Karpas-422 (cell line): ENCODE measurements around the gene ARHGAP4. TPM values are rescaled to one million over a fixed set of nuclear protein-coding genes. Genes with fewer than 3 reads are reported as not detected.

ENCODE experiments used
- DNase-seq: peaks from one replicate; pipeline ENCODE4 v3.0.0-alpha.2; 2015
- H2AFZ ChIP-seq: fragments of 200-600 bp; sonication (generic); 2 replicates; pipeline ENCODE4 v1.6.1; 2014; ENCODE audit warnings: antibody characterized with exemption, low read length, mixed read lengths
- H3K27ac ChIP-seq: fragments of 200-600 bp; sonication (generic); 2 replicates; pipeline ENCODE4 v1.5.1; 2014; ENCODE audit warnings: mild to moderate bottlenecking, low read length, moderate library complexity
- H3K27me3 ChIP-seq: fragments of 200-600 bp; sonication (generic); 2 replicates; pipeline ENCODE4 v1.6.1; 2014; ENCODE audit warnings: low read length, mixed read lengths
- H3K36me3 ChIP-seq: fragments of 200-600 bp; sonication (generic); 2 replicates; pipeline ENCODE4 v1.6.1; 2014; ENCODE audit warnings: low read length, mixed read lengths; ENCODE audit not compliant: insufficient read depth
- H3K4me1 ChIP-seq: fragments of 200-600 bp; sonication (generic); 2 replicates; pipeline ENCODE4 v1.6.1; 2014; ENCODE audit warnings: mild to moderate bottlenecking, low read length, mixed read lengths
- H3K4me2 ChIP-seq: fragments of 200-600 bp; sonication (generic); 2 replicates; pipeline ENCODE4 v1.6.1; 2014; ENCODE audit warnings: low read length, low read depth, mild to moderate bottlenecking; ENCODE audit not compliant: poor library complexity, severe bottlenecking
- H3K4me3 ChIP-seq: fragments of 200-600 bp; sonication (generic); 2 replicates; pipeline ENCODE4 v1.5.1; 2014; ENCODE audit warnings: mild to moderate bottlenecking, antibody characterized with exemption, low read length, mixed read lengths
- H3K79me2 ChIP-seq: fragments of 200-600 bp; sonication (generic); 2 replicates; pipeline ENCODE4 v1.6.1; 2014; ENCODE audit warnings: mild to moderate bottlenecking, low read length, mixed read lengths
- H3K9ac ChIP-seq: fragments of 200-600 bp; sonication (generic); 2 replicates; pipeline ENCODE4 v1.6.0; 2014; ENCODE audit warnings: low read length
- H3K9me2 ChIP-seq: fragments of 200-600 bp; sonication (generic), shearing (Covaris generic); replicated peaks from 2 replicates; pipeline ENCODE4 v1.6.0; 2014; ENCODE audit warnings: mild to moderate bottlenecking, low read length, moderate library complexity; ENCODE audit not compliant: insufficient read depth
- H3K9me3 ChIP-seq: fragments of 300-700, 200-600 bp; sonication (generic); 2 replicates; pipeline ENCODE4 v1.6.1; 2014; ENCODE audit warnings: low read length, mixed read lengths
- H4K20me1 ChIP-seq: fragments of 200-600 bp; sonication (generic); 2 replicates; pipeline ENCODE4 v1.6.1; 2014; ENCODE audit warnings: mild to moderate bottlenecking, antibody characterized with exemption, low read length, low read depth; ENCODE audit not compliant: insufficient read depth
- total RNA-seq: library from RNA; depleted of rRNA; stranded (reverse); fragments of >200 nt; shearing (Covaris generic); gene quantifications from 2 replicates; pipeline ENCODE4 v1.2.3, GENCODE V29; 2014; ENCODE audit warnings: low replicate concordance

ARHGAP4 gene
- total RNA-seq, 1 experiment from 2014 or later: 104 TPM

DNA sequence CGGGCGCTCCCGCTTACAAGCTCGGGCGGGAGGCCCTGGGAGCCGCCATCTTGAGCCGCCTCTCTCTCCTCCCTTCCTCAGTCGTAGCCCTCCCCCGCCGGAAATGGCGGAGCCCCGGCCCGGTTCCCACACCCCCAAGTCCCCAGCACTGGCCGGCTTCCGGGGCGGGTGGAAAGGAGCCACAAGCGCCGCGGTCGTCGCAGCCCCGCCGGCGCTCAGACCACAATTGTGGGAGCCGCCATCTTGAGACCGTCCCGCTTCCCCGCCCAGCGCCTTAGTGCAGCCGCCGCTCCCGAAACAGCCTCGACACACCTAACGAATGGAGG lies 45.0 kb upstream of the ARHGAP4 start:
- DNase-seq: peak; percentile 94
- H3K36me3 ChIP-seq: no peaks in the 10 kb centered on the region
- peak overlapping the region; percentile 97 for H3K9ac ChIP-seq
- peaks cover 39% of the 10 kb centered on the region for H3K79me2 ChIP-seq
- H3K27ac ChIP-seq: peak overlapping the region; percentile 95
- H2AFZ ChIP-seq: no peak overlapping the region
- H3K4me1 ChIP-seq: peaks cover 43% of the 10 kb centered on the region
- no peaks in the 10 kb centered on the region for H3K9me3 ChIP-seq
- peak overlapping the region; percentile 87 for H3K4me3 ChIP-seq
- no peaks in the 10 kb centered on the region for H3K9me2 ChIP-seq
- H3K27me3 ChIP-seq: no peaks in the 10 kb centered on the region
- peak overlapping the region; percentile 90 for H3K4me2 ChIP-seq
- no peaks in the 10 kb centered on the region for H4K20me1 ChIP-seq

DNA sequence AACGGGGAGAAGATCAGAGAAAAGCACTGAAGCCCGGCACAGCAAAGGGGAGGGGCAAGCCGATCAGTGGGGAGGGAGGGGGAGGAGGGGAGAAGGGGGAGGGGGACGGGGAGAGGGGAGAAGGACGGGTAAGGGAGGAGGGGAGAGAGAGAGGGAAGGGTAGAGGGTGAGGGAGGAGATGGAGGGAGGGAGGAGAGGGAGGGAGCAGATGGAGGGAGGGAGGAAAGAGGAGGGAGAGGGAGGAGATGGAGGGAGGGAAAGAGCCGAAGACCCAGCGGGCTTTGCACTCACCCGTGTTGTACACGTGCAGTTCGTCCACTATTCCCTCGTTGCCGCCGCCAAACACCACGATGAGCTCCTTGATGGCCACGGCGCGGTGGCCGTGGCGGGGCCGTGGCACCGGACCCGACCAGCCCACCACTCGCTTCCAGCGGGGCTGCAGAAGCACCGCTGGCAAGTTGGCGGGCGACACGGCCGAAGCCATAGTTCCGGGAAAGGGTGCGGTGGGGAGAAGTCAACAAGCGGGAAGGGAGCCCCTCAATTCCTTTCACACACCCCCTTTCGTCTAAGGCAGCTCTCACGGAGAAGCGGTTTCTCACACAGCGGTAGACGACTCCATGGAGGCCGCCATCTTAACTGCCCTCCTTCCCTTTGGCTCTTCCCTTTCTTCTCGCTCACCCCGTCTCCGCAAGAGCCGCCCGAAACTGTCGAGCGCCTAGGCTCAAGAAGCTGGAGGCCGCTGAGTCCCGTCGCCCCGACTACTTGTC lies 44.5 kb upstream of the ARHGAP4 start:
- Histone ChIP-seq H3K9me2 (no peaks in the 10 kb centered on the region), H2AFZ (no peak overlapping the region), H3K4me2 (peak overlapping the region; percentile 90), H3K9me3 (no peaks in the 10 kb centered on the region), H3K9ac (peak overlapping the region; percentile 97), H3K4me1 (peaks cover 43% of the 10 kb centered on the region), H3K4me3 (peak overlapping the region; percentile 87), H3K27ac (peak overlapping the region; percentile 95), H3K36me3 (no peaks in the 10 kb centered on the region), H4K20me1 (no peaks in the 10 kb centered on the region), H3K79me2 (peaks cover 44% of the 10 kb centered on the region), H3K27me3 (no peaks in the 10 kb centered on the region)
- DNase-seq: peak; percentile 77

DNA sequence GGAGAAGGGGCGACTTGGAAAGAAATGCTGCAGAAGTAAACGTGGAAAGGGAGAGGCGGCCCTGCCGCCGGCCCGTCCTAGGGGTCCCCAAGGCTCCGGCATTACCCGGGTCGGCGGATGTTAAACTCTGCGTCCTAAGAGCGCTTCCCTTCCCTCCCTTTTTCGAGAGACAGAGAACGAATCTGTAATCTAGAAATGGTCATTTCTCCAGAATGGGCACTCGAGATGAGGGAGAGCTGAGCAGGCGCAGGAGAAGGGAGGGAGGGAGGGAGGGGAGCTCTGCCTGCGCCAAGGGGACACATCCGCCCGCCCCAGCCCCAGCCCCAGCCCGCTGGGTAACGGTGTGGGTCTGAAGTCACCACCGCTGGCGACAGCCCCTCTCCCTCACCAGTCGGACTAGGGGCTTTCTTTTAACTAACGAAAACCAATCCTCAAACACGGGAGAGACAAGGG lies 43.9 kb upstream of the ARHGAP4 start:
- peaks cover 43% of the 10 kb centered on the region for H3K4me1 ChIP-seq
- peak overlapping the region; percentile 87 for H3K4me3 ChIP-seq

DNA sequence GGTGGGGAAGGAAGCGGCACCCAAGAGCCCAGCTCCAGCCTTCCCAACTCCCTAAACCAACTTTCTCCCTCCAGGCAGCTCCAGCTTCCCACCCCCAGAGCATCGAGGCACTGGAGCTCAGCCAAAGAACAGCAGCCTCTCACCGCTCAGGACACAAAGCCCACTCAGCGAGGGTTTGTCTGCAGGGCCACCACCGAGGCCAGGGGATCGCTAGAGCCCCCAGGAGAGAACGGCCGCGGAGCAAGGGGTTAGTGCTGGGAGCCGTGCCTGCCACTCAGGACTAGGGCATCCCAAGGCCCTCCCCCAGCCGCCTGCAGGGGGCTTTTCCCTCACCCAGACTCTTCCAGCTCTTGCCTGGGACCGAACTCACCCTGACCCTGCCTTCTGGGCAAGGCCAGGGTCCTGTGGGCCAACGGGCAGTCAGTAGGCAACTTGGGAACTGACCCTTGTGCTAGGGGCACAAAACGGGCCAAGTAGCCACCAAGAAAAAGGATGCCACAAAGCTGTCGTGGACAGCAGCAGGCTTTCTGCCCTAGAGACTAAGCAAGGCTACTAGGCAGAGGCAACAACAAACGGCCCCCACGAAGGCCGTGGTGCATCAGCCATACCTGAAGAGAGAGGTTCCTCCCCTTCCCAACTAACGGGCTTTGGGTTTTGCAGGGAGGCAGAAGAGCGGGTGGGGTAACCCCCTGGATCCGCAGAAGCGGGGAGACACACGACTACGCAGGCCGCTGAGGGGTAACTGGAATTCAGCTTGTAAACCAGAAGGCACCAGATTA lies 43.2 kb upstream of the ARHGAP4 start:
- Histone ChIP-seq H3K9ac (peak overlapping the region; percentile 97), H3K9me3 (no peaks in the 10 kb centered on the region), H2AFZ (no peak overlapping the region), H3K79me2 (peaks cover 53% of the 10 kb centered on the region), H3K9me2 (no peaks in the 10 kb centered on the region), H3K4me1 (peaks cover 42% of the 10 kb centered on the region), H3K4me2 (peak overlapping the region; percentile 90), H4K20me1 (peaks cover 11% of the 10 kb centered on the region; the same call in 1 of the 2 replicates), H3K36me3 (no peaks in the 10 kb centered on the region), H3K27me3 (no peaks in the 10 kb centered on the region), H3K27ac (peak overlapping the region; percentile 95), H3K4me3 (peak overlapping the region; percentile 87)
- DNase-seq: no peak

More for the DNA sequence above, 43.9 kb upstream of the ARHGAP4 start:
- H3K27ac ChIP-seq: peak overlapping the region; percentile 95
- no peaks in the 10 kb centered on the region for H3K27me3 ChIP-seq
- peaks cover 50% of the 10 kb centered on the region for H3K79me2 ChIP-seq
- H4K20me1 ChIP-seq: peaks cover 5% of the 10 kb centered on the region; the same call in 1 of the 2 replicates
- H3K4me2 ChIP-seq: peak overlapping the region; percentile 90
- H3K9me3 ChIP-seq: no peaks in the 10 kb centered on the region
- peak overlapping the region; percentile 97 for H3K9ac ChIP-seq
- no peaks in the 10 kb centered on the region for H3K36me3 ChIP-seq
- H2AFZ ChIP-seq: no peak overlapping the region
- H3K9me2 ChIP-seq: no peaks in the 10 kb centered on the region
- no peak for DNase-seq

DNA sequence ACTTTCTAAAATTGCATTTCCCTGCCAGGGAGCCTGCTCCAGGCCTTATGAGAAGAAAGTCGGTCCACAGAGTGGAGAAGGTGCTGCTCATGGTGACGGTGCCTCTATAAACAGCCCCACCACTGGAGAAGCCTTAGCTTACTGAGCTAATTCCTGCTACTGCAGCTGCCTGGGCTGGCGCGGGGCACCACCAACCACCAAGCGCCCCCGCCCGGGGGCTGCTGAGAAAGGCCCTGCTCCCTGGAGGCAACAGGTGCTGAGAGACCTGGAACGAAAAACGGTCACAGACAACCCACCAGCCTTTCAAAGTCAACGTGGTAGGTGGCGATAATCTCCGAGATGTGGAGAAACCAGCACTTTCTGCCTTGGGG lies 42.7 kb upstream of the ARHGAP4 start:
- DNase-seq: peak; percentile 68
- peaks cover 11% of the 10 kb centered on the region; the same call in 1 of the 2 replicates for H4K20me1 ChIP-seq
- peak overlapping the region; percentile 97 for H3K9ac ChIP-seq
- H3K27ac ChIP-seq: peak overlapping the region; percentile 95
- H3K4me1 ChIP-seq: peaks cover 36% of the 10 kb centered on the region
- no peaks in the 10 kb centered on the region for H3K36me3 ChIP-seq
- peaks cover 53% of the 10 kb centered on the region for H3K79me2 ChIP-seq
- no peaks in the 10 kb centered on the region for H3K27me3 ChIP-seq
- H3K4me2 ChIP-seq: peak overlapping the region; percentile 90
- peak overlapping the region; percentile 87 for H3K4me3 ChIP-seq
- H2AFZ ChIP-seq: no peak overlapping the region
- no peaks in the 10 kb centered on the region for H3K9me2 ChIP-seq
- no peaks in the 10 kb centered on the region for H3K9me3 ChIP-seq

DNA sequence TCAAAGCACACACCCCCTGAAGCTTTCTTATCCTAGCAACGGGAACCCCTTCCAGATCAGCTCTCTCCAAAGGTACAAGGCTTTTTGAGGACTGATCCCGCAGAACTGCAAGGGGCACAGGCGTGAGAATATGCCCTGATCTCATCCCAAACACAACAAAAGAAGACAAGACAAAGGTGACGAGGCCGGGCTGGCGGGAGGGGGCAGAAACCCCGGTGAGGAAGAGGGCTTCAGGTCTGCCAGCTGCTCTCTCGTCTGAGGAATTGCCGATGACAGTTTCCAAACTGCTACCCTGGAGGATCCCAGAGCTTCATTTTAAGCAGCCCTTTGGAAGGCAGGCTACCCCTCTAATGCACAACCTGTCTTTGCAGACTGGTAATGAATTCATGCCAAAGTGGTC lies 42.2 kb upstream of the ARHGAP4 start:
- Histone ChIP-seq H3K9me2 (no peaks in the 10 kb centered on the region), H3K4me3 (peak overlapping the region; percentile 87), H3K27ac (peak overlapping the region; percentile 95), H3K4me1 (peaks cover 32% of the 10 kb centered on the region), H2AFZ (no peak overlapping the region), H3K9ac (peak overlapping the region; percentile 97), H3K27me3 (no peaks in the 10 kb centered on the region), H3K36me3 (no peaks in the 10 kb centered on the region), H3K9me3 (no peaks in the 10 kb centered on the region), H4K20me1 (peaks cover 11% of the 10 kb centered on the region; the same call in 1 of the 2 replicates), H3K4me2 (peak overlapping the region; percentile 90), H3K79me2 (peaks cover 53% of the 10 kb centered on the region)
- no peak for DNase-seq

DNA sequence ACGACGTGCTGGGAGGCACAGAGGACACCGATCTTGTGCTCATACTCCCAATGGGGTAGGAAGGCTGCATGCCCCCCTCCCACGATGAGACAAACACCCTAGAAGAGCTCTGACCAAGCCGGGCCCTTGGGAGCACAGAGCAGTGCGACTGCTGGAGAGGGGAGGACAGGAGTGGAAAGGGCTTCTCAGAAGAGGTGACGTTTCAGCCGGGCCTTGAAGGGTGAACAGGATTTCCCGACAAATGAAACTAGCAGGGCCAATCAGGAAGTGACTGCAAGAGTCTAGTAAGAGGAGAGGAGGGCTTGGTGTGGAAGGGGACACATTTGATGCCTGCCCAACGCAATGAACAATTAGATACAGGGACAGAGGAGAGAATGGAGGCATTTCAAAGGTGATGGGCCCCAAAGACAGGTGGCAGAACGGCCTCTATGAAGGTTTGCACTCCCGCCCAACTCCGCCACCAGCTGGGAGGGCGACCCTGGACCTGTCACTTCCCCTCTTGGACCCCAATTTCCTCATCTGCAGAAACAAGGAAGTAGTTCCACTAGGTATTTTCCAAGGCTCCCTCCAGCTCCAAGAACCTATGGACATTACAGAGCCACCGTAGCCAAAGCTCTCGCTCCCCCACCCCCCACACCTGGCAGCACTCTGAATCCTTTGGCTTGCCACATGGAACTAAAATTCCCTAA lies 41.6 kb upstream of the ARHGAP4 start:
- Histone ChIP-seq H3K9me2 (no peaks in the 10 kb centered on the region), H3K27me3 (no peaks in the 10 kb centered on the region), H3K79me2 (peaks cover 53% of the 10 kb centered on the region), H4K20me1 (peaks cover 11% of the 10 kb centered on the region; the same call in 1 of the 2 replicates), H3K36me3 (no peaks in the 10 kb centered on the region), H3K4me1 (peaks cover 30% of the 10 kb centered on the region), H3K9me3 (no peaks in the 10 kb centered on the region), H3K27ac (peak overlapping the region; percentile 95), H3K4me2 (peak overlapping the region; percentile 90), H2AFZ (no peak overlapping the region), H3K9ac (peak overlapping the region; percentile 97), H3K4me3 (peak overlapping the region; percentile 87; the same call in 1 of the 2 replicates)
- DNase-seq: no peak
